Muscle of back (tissue), 13 donors: Measurements from ENCODE around the gene TLE2. TPM values are rescaled to one million over a fixed set of nuclear protein-coding genes. Genes with fewer than 3 reads are reported as not detected.

ENCODE experiments used
- DNase-seq, 3 donors: peaks; one replicate each; pipeline versions ENCODE4 v3.0.0 to v3.0.0-alpha.2; 2013
- long read RNA-seq, 9 donors: transcript quantifications; one replicate each; lab custom pipeline, GENCODE V29; 2026
- polyA plus RNA-seq, 10 donors: library from polyadenylated mRNA; unstranded; fragments of 120-200 nt; gene quantifications; one replicate each; pipeline ENCODE4 v1.2.1, GENCODE V29; 2013; ENCODE audit not compliant: insufficient read length in 10 of 10

TLE2 gene
- polyA plus RNA-seq = 10 to 100 TPM; 22.1 to 34.1 (median 26.1) TPM
- long read RNA-seq, donor 1 = 0 reads
- long read RNA-seq, donor 2, partial matches to known transcripts = 0 of 1 reads
- long read RNA-seq, donor 2, other reads (novel, unspliced or antisense) = 0 of 1 reads
- long read RNA-seq, donor 3 = 0 reads
- long read RNA-seq, donor 4 = 0 reads
- long read RNA-seq, donor 5, partial matches to known transcripts = 0 of 1 reads
- long read RNA-seq, donor 5, other reads (novel, unspliced or antisense) = 0 of 1 reads
- long read RNA-seq, donor 6 = 0 reads
- long read RNA-seq, donor 7 = 0 reads
- long read RNA-seq, donor 8 = 0 reads
- long read RNA-seq, donor 9 = 0 reads

DNA sequence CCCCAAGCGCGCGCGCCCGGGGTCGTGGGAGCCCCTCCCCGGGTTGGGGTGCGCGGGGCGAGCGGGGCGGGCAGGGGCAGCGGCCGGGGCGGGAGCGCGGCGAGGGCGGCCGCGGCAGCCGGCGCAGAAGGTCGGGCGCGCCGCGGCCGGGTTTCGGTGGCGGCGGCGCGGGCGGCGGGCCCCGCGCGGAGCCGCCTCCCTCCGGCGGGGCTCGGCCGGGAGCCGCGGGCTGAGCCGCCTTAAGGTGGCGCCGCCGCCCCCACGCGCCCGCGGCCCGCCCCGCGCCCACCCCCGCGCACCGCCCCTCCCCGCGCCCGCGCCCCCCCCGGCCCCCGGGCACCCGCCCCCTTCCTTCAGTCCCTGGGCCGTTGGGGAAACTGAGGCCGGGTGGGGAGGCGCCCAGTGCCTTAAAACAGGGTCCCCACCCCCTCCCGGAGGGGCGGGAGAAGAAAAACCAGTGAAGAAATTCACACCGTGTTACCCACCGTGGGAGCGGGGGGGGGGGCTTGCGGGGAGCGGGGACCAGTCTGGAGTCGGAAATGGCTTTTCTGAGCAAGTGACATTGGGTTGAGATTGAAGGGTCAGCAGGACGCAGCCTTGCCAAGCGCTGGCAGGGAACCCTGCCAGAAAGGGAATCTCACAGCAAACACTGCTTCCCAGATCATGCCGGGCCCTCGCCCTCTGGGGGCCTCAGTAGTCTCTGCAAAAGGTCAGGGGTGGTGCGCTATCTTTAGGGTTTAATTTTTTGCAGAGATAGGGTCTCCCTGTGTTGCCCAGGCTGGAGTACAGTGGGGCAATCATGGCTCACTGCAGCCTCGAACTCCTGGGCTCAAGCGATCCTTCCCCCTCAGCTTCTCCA, at the start of gene TLE2:
TLE2 (minus strand) TSS at position 216 of the 859 bp plus-strand sequence. CDS start 376 bp downstream, outside the sequence.
- no peak for DNase-seq

DNA sequence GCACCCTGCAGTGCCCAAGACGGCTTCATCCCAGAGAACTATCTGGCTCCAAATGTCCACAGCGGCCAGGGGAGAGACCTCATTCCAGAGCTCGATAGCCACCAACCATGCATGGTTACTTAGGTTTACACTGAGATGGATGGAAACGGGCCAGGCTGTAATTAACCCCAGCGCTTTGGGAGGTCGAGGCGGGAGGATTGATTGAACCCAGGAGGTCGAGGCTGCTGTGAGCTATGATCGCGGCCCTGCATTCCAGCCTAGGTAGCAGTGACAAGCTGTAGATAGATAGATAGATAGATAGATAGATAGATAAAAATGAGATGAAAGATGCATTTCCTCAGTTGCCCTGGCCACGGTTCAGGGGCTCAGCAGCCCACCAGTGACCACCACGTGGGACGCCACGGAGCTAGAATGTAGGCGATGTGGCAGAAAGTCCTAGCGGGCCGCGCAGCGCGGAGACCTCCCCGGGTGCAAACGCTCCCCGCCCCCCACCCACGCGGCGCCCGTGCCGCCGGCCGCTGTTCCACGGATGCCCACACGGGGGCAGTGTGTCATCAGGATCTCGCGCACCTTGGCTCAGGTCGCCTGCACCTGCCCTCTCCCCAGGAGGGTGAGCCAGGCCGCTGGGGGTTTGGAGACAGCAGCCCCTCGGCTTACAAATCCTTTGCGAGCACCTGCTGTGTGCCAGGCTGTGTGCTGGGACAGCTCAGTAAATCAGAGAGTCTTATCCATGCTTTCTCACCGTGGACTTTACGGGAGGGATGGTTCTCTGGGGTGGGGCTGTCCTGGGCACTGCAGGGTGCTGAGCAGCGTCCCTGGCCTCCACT, 46.7 kb upstream of the TLE2 start:
- DNase-seq = peak in 1 of 3 donors; percentile 73

DNA sequence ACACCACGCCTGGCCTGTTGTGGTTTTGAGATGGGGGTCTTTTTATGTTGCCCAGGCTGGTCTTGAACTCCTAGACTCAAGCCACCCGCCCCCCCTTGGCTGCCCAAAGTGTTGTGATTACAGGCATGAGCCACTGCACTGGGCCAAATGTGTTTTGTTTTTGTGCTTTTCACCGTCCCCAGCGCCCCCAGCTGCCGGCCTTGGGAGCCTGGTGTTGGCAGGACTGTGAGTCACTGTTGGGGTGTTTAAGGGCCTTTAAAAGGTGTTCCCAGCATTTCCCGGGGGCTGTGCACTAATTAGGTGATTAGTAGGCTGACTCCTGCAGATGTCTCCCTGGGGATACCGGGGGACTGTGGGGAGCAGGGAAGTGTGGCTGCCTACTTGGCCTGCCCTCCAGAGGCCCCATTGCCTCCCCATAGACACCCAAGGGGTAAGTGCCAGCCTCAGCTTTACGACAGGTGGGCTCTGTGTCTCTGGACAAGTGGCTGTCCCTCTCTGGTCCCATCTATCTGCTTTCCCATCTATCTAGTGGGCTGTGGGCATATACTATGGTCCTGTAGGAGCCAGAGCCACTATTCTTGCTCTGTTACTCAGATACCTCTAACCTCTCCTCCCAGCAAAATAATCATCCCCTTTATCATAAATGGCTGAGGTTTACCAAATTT, 45.0 kb upstream of the TLE2 start:
- no peak for DNase-seq

DNA sequence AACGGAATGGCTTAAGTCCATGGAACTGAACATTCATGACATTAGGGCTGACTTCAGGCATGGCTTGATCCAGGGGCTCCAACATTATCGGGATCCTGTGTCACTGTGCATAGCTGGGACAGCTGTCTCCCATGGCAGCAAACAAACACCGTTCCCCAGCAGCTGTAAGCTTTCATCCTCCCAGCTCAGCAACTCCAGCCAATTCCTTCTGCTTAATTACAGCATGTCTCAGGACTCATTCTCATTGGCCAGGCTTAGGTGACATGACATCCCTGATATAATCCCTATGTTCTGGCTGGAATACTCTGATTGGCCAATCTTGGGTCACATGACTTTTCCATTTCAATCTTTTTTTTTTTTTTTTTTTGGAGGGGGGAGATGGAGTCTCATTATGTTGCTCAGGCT, 44.1 kb upstream of the TLE2 start:
- DNase-seq = peak; percentile 72 to 78 (median 76)

DNA sequence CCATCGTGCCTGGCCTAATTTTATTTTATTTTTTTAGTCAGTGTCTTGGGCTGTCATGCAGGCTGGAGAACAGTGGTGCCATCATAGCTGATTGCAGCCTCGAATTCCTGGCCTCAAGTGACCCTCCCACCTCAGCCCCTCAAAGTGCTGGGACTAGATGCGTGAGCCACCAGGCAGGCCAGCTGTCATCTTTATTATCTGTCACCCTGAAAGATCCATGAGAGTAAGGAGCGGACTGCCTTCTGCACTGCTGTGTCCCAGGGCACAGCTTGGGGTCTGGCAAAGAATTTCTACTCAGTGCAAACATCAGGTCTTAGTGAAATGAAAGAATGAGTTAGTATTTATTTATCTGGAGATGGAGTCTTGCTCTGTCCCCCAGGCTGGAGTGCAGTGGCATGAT, 42.7 kb upstream of the TLE2 start:
- no peak for DNase-seq

DNA sequence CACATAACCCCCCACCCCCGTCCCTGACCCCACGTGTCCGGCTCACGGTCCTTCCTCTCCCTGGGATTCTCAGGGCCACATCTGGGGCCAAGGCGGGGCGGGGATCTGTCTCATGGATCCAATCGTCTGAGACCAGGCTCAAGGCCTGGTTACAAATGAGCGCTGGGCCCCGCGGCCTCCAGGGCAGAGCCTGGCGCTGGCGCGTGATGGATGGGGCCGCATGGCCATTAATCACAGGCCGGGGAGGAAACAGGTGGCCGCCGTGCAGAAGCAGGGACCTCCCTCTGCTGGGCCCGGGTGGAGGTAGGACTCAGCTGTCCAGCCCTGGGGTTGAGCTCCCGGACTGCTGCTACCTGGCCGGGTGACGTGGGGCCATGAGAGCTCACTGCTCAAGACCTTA, 39.0 kb upstream of the TLE2 start:
- DNase-seq = peak in 1 of 3 donors; percentile 45

DNA sequence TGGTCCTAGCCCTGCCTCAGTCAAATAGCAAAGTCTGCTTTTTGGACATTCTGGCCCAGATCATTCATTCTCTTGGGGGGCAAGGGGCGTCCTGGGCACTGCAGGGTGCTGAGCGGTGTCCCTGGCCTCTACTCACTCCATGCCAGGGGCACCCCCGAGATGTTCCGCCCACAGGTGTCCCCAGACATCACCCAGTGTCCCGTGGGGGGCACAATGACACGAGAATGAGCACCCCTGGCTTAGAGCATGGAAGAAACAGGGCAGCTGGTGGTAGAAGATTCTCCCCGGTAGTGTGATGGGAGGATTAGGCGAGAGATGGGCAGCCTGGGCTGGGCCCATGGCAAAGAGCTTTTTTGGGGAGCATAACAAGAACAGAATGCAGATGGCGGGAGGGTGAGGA, 38.5 kb upstream of the TLE2 start:
- DNase-seq = no peak

DNA sequence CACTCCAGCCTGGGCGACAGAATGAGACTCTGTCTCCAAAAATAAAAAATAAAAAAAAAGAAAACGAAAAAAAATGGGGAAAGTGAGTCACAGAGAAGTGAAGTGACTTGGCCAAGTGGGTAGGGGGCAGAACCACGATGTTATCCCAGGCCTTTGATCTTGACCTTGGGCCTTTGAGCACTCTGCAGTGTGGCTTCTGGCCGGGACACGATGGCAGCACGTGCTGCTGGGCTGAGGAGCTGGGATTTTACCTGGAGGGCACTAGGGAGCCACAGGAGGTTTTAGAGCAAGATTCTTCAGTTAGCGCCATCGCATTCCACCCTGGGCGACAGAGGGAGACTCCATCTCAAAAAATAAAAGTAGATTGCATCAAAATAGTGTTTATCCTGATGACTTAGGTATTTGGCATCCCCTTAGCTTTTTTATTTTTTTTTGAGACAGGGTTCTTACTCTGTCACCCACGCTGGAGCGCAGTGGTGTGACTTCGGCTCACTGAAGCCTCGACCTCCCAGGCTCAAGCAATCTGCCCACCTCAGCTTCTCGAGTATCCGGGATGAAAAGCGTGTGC, 37.5 kb upstream of the TLE2 start:
- DNase-seq = no peak

DNA sequence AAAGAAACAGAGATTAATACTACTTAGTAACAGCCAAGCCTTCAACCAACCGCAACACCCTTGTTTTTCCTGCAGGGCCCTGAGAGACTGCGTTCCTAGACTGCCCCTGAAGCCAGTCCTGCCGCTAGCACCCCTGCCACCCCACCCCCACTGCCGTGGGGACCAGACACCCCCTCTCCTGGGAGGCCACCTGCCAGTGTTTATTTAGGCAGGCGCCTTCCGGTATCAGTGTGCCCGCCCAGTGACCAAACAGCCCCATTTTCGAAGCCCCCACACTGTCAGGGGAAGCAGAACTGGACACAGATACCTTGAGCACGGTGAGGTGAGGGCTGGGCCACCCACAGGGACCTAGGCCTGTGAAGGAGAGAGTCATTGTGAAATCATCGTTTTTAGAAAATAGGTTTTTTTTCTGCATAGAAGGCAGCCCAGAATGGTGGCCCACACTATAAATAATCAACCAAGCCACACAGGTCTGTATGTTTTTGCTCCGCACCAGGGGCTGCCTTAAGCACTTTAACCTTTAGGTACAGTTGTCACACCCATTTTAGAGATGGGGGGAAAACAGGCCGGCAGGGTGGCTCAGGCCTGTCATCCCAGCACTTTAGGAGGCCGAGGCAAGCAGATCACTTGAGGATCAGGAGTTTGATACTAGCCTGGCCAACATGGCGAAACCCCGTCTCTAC, 36.7 kb upstream of the TLE2 start:
- no peak for DNase-seq

DNA sequence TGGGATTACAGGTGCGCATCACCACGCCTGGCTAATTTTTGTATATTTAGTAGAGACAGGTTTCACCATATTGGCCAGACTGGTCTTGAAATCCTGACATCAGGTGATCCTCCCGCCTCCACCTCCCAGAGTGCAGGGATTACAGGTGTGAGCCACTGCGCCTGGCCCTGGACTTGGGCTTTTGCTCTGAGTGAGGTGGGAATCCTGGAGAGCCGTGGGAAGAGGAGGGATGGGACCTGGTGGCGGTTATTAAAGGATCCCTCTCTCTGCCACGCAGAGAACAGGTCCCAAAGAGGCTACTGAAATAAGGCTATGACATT, 34.9 kb upstream of the TLE2 start:
- no peak for DNase-seq

DNA sequence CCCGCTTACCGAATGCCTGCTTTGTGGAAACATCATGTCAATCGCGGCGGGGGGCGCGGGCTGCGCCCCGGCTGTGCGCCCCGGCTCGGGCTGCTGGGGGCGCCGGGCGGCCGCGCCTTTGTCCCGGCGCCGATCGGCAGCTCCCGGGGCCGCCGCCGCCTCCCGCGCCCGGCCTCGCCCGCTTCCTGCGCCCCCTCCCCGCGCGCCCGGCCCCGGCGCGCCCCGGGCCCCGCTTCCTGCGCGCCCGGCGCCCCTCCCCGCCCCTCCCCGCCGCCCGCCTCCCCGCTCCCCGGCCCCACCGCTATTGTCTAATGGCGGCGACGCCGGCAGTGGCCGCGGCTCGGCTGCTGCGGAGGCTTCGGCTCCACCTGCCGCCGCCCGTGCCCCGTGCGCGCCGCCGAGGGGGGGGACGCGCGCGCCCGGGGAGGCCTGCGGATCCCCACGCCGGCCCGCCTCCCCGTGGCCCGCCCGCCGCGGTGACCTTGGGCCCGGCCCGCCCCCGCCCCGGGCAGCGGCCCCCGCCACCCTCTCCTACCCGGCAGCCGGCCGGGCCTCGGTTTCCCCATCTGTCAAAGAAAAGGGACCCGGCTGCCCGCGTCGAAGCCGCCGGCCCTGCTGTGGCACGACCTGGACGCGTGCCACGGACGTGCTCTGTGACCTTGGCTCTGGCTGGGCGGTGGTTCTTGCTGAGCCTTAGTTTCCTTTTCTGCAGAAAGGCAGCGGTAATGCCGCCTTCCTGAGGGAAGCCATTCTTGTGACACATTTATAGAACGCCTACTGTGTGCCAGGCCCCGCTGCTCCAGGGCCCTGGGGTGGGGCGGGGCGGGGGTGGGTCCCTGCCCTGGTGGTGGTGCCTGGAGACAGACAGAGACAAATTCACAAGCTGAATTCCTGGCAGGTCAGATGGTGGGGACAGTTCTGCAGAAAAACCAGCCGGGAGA, 33.4 kb upstream of the TLE2 start, which contains the start of gene TLE5:
TLE5 (minus strand) TSS at position 331 of the 941 bp plus-strand sequence; CDS start at position 36, 295 bp downstream.
- DNase-seq = peak in 2 of 3 donors; percentile 59 to 67

DNA sequence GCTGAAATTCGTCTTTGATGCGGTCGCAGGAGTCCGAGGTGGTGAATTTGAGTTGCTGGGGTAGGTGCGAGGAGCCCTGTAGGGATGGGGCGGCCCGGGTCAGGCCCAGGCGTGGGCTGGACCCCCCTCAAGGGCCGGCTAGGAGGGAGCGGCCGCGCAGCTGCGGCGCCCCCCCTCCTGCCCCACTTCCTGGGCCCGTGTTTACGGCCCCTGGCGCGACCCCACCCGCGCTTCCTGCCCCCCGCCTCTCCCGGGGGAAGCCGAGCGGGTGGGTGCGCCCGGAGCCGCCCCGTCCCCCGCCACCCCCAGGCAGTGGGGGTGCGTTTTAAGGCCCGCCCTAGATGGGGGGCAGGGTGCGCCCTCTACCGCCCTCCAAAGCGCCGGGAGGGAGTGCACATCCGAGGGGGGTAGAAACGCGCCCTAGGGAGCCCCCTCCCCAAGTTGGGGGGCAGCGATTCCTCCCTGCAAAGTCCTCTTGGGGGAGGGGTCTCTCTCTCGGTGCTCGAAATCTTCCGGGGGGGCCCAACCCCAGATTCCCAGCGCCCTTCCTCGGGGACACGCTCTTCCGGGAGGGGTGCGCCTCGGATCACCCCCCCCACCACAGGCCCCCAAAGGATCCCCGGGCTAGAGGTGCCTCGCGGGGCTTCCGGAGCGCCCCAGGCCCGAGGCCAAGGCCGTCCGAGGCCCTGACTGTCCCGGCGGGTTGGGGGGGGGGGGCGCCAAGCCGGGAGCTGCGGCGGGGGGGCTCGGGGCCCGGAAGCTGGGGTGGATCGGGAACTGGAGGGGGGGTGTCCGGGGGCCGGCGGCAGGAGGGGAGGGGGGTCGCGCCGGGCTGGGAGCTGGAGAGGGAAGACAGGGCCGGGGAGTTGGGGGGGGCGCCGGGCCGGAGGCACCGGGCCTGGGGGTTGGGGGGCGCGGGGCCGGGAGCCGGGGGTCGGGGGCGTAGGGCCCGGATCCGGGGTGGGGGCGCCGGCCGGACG, 32.4 kb upstream of the TLE2 start:
- peak in 2 of 3 donors; percentile 47 to 80 for DNase-seq

DNA sequence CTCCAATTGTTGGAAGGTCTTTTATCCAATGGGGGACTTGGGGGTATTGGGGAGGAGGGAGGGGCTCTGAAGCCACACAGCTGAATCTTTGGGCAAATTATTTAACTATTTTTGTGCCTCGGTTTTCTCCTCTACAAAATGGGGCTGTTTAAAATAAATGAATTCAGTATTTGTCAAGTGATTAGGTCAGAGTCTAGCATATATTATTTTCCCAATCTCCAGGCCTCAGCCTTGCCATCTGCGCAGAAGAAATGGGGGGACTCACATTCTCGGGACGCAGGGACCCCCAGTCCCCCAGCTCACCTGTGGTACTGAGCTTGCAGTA, 31.7 kb upstream of the TLE2 start:
- no peak for DNase-seq

DNA sequence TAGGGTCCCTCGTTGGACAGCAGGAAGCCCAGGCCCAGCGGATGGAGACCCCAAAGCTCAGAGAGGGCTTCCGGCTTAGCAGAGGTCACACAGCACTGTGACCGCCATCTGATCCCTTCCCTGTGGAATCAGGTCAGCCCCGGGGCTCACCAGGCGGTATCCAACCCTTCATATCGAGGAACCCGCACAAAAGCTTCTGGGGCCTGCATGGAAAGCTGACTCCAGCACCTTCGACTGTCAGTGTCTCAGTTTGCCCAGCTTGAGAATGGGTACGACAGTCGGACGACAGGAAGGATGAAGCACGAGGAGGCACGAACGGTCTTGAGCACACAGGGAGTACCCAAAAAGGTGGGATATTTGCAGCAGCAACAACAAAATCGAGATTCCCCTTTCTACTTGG, 30.6 kb upstream of the TLE2 start:
- no peak for DNase-seq

DNA sequence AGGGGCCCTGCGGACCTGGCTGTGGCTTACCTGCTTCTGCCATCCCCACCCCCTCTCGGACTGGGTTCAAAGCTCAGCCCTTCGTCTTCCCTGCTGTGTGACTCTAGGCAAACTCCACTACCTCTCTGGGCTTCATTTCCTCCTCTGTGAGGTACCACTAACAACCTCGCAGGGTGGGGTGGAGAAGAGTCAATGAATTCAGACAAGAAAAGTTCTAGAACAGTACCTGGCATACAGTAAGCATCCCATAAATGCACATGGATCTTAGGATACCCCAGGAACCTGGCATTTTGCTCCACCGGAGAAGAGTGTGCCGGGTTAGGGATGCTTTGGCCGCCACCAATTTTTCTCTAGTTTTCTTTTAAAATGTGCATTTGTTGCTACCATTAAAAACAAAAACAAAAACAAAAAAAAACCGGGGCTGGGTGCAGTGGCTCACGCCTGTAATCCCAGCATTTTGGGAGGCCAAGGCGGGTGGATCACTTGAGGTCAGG, 29.8 kb upstream of the TLE2 start:
- no peak for DNase-seq

DNA sequence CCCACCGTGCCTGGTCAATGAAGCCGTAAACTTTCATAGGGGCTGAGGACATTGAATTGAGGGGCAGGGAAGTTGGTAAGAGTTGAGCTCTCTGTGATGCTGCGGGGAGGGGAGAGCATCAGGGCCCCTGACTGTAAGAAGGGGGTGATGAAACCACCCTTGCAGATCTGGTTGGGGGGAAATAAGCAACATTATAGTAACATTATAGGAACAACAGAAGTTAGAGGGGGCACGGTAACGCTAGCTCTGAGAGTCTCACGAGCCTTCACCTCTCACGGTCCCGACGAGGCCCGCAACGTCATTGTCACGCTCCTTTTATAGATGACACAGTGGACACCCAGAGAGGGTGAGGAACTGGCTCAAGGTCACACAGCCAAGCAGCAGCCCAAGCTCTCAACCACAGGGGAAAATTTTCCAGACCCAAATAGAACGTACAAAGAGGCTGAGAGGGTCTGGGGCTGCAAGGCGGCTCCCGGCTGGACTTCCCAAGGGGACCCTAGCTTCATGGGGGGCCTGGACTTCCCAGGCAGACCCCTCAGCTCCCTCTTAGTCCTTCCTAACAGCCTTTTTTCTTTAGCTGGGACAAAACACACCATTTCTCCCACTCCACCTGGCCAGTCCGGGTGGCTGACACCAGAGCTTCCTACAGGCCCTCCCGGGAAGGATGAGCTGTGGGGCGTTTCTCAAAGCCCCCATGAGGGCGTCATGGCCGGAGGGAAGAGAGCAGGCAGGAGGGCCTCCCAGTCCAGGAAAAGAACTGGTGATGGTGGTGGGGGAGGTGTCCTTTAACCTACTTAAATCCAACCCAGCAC, 29.1 kb upstream of the TLE2 start:
- DNase-seq = no peak

DNA sequence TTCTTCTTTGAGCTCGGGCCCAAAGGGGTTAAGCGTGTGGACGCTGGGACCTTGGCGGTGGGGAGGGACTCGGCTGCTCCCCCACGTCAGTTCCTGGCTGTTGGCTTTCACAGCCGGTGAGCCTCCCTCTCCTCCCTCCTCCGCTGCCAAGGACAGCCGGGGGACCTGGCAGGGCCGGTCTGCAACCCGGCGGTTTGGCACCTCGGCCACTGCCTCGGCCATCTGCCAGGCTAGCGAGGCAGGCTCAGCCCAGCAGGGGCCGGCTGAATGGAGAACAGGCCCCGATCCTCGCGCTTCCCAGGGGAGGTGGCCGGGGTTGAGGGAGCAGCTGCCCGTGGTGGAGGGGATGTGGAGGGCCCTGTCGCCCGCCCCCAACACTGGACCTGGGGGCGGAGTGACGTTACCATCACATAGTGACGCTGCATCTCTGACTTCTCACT, 28.2 kb upstream of the TLE2 start:
- DNase-seq = peak; percentile 72 to 93 (median 86)
